ENCODE results near the gene PER3.

DNA sequence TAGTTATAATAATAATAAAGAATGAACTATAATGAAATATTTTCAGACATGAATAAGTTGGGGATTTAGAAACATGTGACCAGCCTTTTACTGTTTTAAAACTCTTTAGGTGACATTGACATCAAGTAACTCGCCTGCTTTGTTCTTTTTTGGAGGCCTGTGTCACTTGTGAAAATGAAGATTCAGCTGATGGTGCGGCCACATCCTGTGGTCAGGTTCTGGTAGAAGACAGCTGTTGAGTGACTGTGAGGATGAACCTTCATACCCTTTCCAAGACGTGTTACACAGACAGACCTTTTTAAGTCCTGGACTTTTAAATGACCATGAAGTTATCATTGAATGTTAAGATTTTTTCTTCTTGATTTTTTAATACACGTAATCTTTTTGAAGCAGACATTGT lies 58.4 kb downstream of the PER3 start:
- TF ChIP-seq, protein P1, sequence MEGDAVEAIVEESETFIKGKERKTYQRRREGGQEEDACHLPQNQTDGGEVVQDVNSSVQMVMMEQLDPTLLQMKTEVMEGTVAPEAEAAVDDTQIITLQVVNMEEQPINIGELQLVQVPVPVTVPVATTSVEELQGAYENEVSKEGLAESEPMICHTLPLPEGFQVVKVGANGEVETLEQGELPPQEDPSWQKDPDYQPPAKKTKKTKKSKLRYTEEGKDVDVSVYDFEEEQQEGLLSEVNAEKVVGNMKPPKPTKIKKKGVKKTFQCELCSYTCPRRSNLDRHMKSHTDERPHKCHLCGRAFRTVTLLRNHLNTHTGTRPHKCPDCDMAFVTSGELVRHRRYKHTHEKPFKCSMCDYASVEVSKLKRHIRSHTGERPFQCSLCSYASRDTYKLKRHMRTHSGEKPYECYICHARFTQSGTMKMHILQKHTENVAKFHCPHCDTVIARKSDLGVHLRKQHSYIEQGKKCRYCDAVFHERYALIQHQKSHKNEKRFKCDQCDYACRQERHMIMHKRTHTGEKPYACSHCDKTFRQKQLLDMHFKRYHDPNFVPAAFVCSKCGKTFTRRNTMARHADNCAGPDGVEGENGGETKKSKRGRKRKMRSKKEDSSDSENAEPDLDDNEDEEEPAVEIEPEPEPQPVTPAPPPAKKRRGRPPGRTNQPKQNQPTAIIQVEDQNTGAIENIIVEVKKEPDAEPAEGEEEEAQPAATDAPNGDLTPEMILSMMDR (conservative IDR thresholded peaks at IDR 0.05; ENCODE audit: low read length) = no peak
- no peak for TF ChIP-seq EZH2phosphoT487 (IDR thresholded peaks at IDR 0.05; ENCODE audit: borderline replicate concordance)
